GM19351 (cell line): Measurements from ENCODE around the gene SDC3.
"Not testable (repeated sequence)": the region's sequence is repeated elsewhere in the genome, so short reads cannot be mapped to it uniquely, and the experiment has no call there.

Experiments
- ATAC-seq: cut with Tn5 transposase; IDR thresholded peaks from one replicate; pipeline ENCODE4 v1.9.1; 2021; ENCODE audit warnings: mild to moderate bottlenecking, moderate library complexity; ENCODE audit not compliant: unreplicated experiment

Gene SDC3

GRCh38 chr1:30908696-30909364, at the start of gene SDC3:
SDC3 (minus strand) TSS chr1:30908758; CDS start chr1:30908586, 172 bp downstream.
- ATAC-seq: no peak

GRCh38 chr1:30957560-30958222, 49.1 kb upstream of the SDC3 start:
- no peak for ATAC-seq

GRCh38 chr1:30955448-30956015, 47.0 kb upstream of the SDC3 start:
- ATAC-seq: no peak

GRCh38 chr1:30953685-30954084, 45.1 kb upstream of the SDC3 start:
- ATAC-seq: no peak

- no peak for ATAC-seq
Observed at GRCh38 chr1:30952098-30952497, 43.5 kb upstream of the SDC3 start.

GRCh38 chr1:30950700-30951099, 42.1 kb upstream of the SDC3 start:
- ATAC-seq: no peak

GRCh38 chr1:30950053-30950452, 41.5 kb upstream of the SDC3 start:
- ATAC-seq: no peak

GRCh38 chr1:30949487-30949838, 40.9 kb upstream of the SDC3 start:
- ATAC-seq: not testable (repeated sequence)

GRCh38 chr1:30948813-30949486, 40.4 kb upstream of the SDC3 start:
- ATAC-seq: not testable (repeated sequence)

GRCh38 chr1:30948278-30948677, 39.7 kb upstream of the SDC3 start:
- ATAC-seq: no peak

GRCh38 chr1:30947212-30947611, 38.7 kb upstream of the SDC3 start:
- no peak for ATAC-seq

- ATAC-seq: no peak
Observed at GRCh38 chr1:30942326-30942963, 33.9 kb upstream of the SDC3 start.

- no peak for ATAC-seq
Observed at GRCh38 chr1:30940541-30940940, 32.0 kb upstream of the SDC3 start.

- no peak for ATAC-seq
Observed at GRCh38 chr1:30936541-30937171, 28.1 kb upstream of the SDC3 start.

GRCh38 chr1:30935758-30936157, 27.2 kb upstream of the SDC3 start:
- ATAC-seq: not testable (repeated sequence)

- no peak for ATAC-seq
Observed at GRCh38 chr1:30934613-30935012, 26.1 kb upstream of the SDC3 start.

GRCh38 chr1:30933874-30934252, 25.3 kb upstream of the SDC3 start:
- no peak for ATAC-seq

GRCh38 chr1:30930631-30931173, 22.1 kb upstream of the SDC3 start:
- ATAC-seq: no peak

- no peak for ATAC-seq
Observed at GRCh38 chr1:30929944-30930525, 21.5 kb upstream of the SDC3 start.
